Thymus (tissue), 11 donors: Measurements from ENCODE around the gene ZNF76. TPM values are rescaled to one million over a fixed set of nuclear protein-coding genes. Genes with fewer than 3 reads are reported as not detected.
"Not testable (repeated sequence)": the region's sequence is repeated elsewhere in the genome, so short reads cannot be mapped to it uniquely, and the experiment has no call there.

Experiments used
- DNase-seq, 9 donors: peaks; one replicate each; pipeline ENCODE4 v3.0.0-alpha.2; 2013; ENCODE audit warnings: low spot score in 9 of 9, low read depth in 6 of 9, missing footprints in 1 of 9
- H3K27ac ChIP-seq, 2 donors: one replicate each; pipeline ENCODE4 v1.5.1; 2013; ENCODE audit warnings: control low read depth in 1 of 2, low read depth in 1 of 2, low read length in 1 of 2, mild to moderate bottlenecking in 1 of 2, moderate library complexity in 1 of 2
- H3K27me3 ChIP-seq, 2 donors: one replicate each; pipeline ENCODE4 v1.5.1; 2013; ENCODE audit warnings: low read length in 1 of 2; ENCODE audit not compliant: control insufficient read depth in 2 of 2, insufficient read depth in 1 of 2
- H3K36me3 ChIP-seq, 2 donors: one replicate each; pipeline ENCODE4 v1.5.1; 2013; ENCODE audit warnings: low read length in 1 of 2, mild to moderate bottlenecking in 1 of 2, moderate library complexity in 1 of 2; ENCODE audit not compliant: control insufficient read depth in 2 of 2, insufficient read depth in 2 of 2
- H3K4me1 ChIP-seq, 2 donors: one replicate each; pipeline ENCODE4 v1.5.1; 2013; ENCODE audit warnings: low read length in 2 of 2; ENCODE audit not compliant: control insufficient read depth in 2 of 2, insufficient read depth in 2 of 2
- H3K4me3 ChIP-seq, 2 donors: one replicate each; pipeline ENCODE4 v1.5.1; 2013; ENCODE audit warnings: low read length in 2 of 2, control low read depth in 1 of 2, mild to moderate bottlenecking in 1 of 2
- H3K9me3 ChIP-seq, 2 donors: one replicate each; pipeline ENCODE4 v1.5.1; 2013; ENCODE audit warnings: low read length in 1 of 2, mild to moderate bottlenecking in 1 of 2; ENCODE audit not compliant: control insufficient read depth in 2 of 2, insufficient read depth in 1 of 2
- WGBS: extraction: QIAGEN DNeasy Blood & Tissue Kit; methylation state at CpG from one replicate; pipeline ENCODE4 v1.1.7; 2013; 5-methylcytosine and 5-hydroxymethylcytosine counted together
- polyA plus RNA-seq: library from polyadenylated mRNA; stranded (reverse); fragments of 200-250 nt; gene quantifications from one replicate; pipeline ENCODE4 v1.2.3, GENCODE V29; 2013
- total RNA-seq: library from RNA; stranded (reverse); fragments of 120-200 nt; gene quantifications from one replicate; pipeline ENCODE4 v1.2.4, GENCODE V29; 2013
- donor health status: healthy.

Gene ZNF76
- total and polyA plus RNA-seq, 2 donors: 13.9 to 32.0 TPM

DNA sequence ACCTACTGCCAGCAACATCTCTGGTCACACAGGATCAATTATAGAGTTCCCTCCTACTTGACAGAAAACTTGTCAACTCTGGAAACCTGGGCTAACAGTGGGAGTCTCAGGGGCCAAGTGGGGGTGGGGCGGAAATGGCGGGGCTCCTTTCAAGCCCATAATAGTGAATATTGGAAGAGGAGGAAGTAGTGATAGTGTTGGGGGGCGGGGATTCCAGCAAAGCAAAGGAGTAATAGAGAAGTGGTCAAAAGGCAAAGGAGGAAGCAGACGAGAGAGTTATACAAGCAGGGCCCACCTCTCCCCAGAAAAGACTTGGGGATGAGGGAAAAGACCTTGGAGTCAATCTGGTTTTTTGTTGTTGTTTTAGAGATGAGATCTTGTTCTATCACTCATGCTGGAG is 40.1 kb downstream of the ZNF76 start:
- Histone ChIP-seq H3K4me3 (peak overlapping the region; percentile 75 to 97), H3K4me1 (peaks cover 49 to 71% of the 10 kb centered on the region in 2 donors), H3K9me3 (peaks cover 0 to 2% of the 10 kb centered on the region in 2 donors), H3K27ac (peak overlapping the region; percentile 80 to 94), H3K27me3 (no peaks in the 10 kb centered on the region), H3K36me3 (peaks cover 19 to 44% of the 10 kb centered on the region in 2 donors)
- 21% methylated on average over 4 of the region's 4 CpGs for WGBS
- peak in 2 of 9 donors; percentile 30 to 60 for DNase-seq

DNA sequence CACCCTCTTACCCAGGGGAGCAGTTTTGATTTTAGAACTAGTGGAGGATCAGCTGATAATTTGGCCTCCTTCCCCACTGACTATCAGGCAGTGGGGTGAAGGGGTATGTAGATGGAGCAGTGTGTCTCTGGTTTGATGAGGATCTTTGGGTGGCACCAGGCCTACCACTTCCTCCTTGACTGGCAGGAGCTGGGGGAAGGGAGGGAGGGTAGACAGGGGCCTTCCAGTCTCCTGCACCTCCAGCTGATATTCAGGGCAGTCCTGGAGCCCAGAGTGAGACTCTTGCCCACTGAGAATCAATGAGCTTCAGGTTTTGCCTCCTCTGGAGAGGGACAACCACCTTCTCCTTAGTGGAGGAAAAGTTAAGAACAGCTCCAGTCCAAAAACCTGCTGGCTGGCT is 41.3 kb downstream of the ZNF76 start:
- peaks cover 49 to 71% of the 10 kb centered on the region in 2 donors for H3K4me1 ChIP-seq
- peak overlapping the region; percentile 11 to 20 for H3K4me3 ChIP-seq
- H3K27me3 ChIP-seq: no peaks in the 10 kb centered on the region
- peak overlapping the region; percentile 82 to 94 for H3K27ac ChIP-seq
- H3K36me3 ChIP-seq: peaks cover 11 to 40% of the 10 kb centered on the region in 2 donors
- H3K9me3 ChIP-seq: peaks cover 0 to 2% of the 10 kb centered on the region in 2 donors
- DNase-seq: peak in 6 of 9 donors; percentile 32 to 82 (median 54)

DNA sequence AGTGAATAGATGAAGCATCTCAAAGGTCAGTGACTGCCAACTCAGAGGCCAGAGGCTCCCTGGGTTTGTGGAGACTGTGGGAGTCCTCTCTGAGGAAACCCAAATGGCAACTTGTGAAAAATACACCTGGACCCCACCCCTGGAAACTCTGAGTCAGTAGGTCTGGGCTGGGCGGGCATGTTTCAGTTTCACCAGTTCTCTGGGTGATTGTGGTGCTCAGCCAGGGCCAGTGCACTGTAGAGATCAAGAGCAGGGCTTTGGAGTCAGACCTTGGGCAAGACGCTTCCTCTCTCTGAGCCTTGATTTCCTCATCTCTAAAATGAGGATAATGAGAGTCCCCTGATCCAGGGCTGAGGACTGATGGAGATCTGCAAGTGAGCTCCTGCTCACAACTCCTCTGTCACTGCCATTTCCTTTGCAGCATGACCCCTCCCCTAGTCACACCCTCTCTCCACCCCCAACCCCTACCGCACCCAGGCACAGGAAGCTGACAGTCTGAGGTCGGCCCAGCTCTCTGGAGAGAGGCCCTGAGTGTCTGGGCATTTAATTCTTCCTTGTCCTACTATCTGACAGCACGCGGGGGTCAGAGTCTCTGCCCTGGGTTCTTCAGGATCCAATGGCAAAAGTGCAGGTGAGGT is 43.2 kb downstream of the ZNF76 start:
- Histone ChIP-seq H3K4me1 (peaks cover 43 to 61% of the 10 kb centered on the region in 2 donors), H3K27ac (peak overlapping the region; percentile 92 to 95), H3K9me3 (peaks cover 0 to 2% of the 10 kb centered on the region in 2 donors), H3K36me3 (peaks cover 9 to 47% of the 10 kb centered on the region in 2 donors), H3K27me3 (no peaks in the 10 kb centered on the region), H3K4me3 (peak overlapping the region; percentile 35 to 53)
- 16% methylated on average over 6 of the region's 6 CpGs for WGBS
- DNase-seq: peak; percentile 63 to 89 (median 71)

DNA sequence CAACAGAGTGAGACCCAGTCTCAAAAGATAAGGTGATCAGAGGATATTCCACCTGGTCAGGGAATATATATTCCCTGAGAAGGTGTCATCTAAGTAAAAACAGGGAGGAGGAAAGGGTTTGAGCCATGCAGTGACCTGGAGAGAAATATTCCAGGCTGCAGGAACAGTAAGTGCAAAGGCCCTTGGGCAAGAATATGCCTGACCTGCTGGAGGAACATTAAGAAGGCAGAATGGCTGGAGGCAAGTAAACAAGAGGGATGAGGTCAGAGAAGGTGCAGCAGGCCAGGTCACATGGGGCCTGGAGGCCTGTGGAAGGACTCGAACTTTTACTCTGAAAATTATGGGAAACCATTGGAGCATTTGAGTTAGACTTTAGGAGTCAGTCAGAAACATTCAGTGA is 44.8 kb downstream of the ZNF76 start:
- Histone ChIP-seq H3K36me3 (peaks cover 9 to 49% of the 10 kb centered on the region in 2 donors), H3K4me3 (no peak overlapping the region), H3K27me3 (no peaks in the 10 kb centered on the region), H3K27ac (peak overlapping the region in 1 of 2 donors; percentile 64), H3K4me1 (peaks cover 37 to 53% of the 10 kb centered on the region in 2 donors), H3K9me3 (no peaks in the 10 kb centered on the region)
- 96% methylated on average over 1 of the region's 1 CpG for WGBS
- DNase-seq: no peak

DNA sequence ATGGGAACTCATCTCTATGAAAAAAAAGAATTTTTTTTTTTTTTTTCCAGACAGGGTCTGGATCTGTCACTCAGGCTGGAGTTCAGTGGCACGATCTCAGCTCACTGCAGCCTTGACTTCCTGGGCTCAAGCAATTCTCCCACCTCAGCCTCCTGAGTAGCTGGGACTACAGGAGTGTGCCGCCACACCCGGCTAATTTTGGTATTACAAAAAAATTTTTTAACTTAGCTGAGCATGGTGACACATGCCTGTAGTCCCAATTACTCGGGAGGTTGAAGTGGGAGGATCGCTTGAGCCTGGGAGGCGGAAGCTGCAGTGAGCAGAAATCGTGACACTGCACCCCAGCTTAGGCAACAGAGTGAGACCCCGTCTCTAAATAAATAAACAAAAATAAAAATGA is 45.6 kb downstream of the ZNF76 start:
- Histone ChIP-seq H3K27ac (no peak overlapping the region), H3K9me3 (no peaks in the 10 kb centered on the region), H3K36me3 (peaks cover 13 to 54% of the 10 kb centered on the region in 2 donors), H3K27me3 (no peaks in the 10 kb centered on the region), H3K4me1 (peaks cover 34 to 53% of the 10 kb centered on the region in 2 donors), H3K4me3 (no peak overlapping the region)
- WGBS: 95% methylated on average over 8 of the region's 8 CpGs
- no peak for DNase-seq

DNA sequence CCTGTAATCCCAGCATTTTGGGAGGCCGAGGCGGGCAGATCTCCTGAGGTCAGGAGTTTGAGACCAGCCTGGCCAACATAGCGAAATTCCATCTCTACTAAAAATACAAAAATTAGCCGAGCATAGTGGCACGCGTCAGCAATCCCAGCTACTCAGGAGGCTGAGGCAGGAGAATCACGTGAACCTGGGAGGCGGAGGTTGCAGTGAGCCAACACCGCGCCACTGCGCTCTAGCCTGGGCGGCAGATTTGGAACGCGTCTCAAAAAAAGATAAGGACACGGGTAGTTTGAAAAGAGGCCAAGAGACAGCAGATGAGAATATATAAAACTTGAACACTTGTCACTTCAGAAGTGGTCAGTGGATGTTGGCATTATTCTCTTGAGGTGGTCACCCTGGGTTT is 47.6 kb downstream of the ZNF76 start:
- not testable (repeated sequence) for H3K4me3 ChIP-seq, H3K27me3 ChIP-seq, H3K27ac ChIP-seq, DNase-seq, H3K9me3 ChIP-seq
- H3K36me3 ChIP-seq: peaks cover 27 to 65% of the 10 kb centered on the region in 2 donors
- 98% methylated on average over 15 of the region's 15 CpGs for WGBS
- peaks cover 37 to 54% of the 10 kb centered on the region in 2 donors for H3K4me1 ChIP-seq

DNA sequence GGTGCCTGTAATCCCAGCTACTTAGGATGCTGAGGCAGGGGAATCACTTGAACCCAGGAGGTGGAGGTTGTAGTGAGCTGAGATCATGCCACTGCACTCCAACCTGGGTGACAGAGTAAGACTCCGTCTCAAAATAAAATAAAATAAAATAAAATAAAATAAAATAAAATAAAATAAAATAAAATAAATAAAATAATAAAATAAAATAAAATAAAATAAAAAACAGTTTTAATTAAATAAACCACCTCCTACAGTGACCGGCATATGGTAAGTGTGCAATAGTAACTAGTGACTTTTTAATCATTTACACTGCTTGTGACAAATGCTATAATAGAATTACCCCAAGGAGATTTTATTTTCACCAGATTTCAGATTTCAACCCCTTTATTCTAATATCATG is 49.0 kb downstream of the ZNF76 start:
- H3K9me3 ChIP-seq, DNase-seq, H3K4me3 ChIP-seq, H3K27me3 ChIP-seq, H3K27ac ChIP-seq: not testable (repeated sequence)
- 100% methylated on average over 2 of the region's 2 CpGs for WGBS
- peaks cover 26 to 47% of the 10 kb centered on the region in 2 donors for H3K4me1 ChIP-seq
- peaks cover 34 to 70% of the 10 kb centered on the region in 2 donors for H3K36me3 ChIP-seq

DNA sequence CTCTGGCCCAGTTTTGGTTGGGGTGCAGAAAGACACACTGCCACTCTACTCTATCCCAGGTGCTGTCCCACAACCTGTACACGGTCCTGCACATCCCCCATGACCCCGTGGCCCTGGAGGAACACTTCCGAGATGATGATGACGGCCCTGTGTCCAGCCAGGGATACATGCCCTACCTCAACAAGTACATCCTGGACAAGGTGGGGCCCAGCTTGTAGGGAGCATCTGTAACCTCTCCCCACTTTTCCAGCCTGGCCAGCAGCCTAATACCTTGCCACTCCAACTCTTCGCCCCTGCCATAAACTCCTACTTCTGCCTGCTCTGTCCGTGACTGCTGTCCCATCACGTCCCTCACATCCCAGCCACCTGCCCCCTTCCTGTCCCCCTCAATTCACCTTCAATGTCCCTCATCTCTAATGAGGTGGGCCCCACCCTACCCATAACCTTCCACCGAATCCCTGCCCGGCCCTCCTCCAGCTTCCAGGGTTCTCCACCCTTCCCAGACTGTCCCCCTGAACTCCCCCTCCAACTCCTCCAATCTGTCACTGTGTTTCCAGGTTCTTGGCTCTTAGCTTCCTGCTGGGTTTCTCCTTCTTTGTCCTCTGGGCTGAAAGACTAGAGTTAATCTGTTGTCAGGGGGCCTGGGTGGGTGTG is 50.2 kb downstream of the ZNF76 start:
- Histone ChIP-seq H3K4me1 (peaks cover 26 to 40% of the 10 kb centered on the region in 2 donors), H3K36me3 (peaks cover 27 to 61% of the 10 kb centered on the region in 2 donors), H3K9me3 (no peaks in the 10 kb centered on the region), H3K27ac (peak overlapping the region; percentile 83 to 92), H3K4me3 (no peak overlapping the region), H3K27me3 (no peaks in the 10 kb centered on the region)
- WGBS: 96% methylated on average over 9 of the region's 9 CpGs
- no peak for DNase-seq

DNA sequence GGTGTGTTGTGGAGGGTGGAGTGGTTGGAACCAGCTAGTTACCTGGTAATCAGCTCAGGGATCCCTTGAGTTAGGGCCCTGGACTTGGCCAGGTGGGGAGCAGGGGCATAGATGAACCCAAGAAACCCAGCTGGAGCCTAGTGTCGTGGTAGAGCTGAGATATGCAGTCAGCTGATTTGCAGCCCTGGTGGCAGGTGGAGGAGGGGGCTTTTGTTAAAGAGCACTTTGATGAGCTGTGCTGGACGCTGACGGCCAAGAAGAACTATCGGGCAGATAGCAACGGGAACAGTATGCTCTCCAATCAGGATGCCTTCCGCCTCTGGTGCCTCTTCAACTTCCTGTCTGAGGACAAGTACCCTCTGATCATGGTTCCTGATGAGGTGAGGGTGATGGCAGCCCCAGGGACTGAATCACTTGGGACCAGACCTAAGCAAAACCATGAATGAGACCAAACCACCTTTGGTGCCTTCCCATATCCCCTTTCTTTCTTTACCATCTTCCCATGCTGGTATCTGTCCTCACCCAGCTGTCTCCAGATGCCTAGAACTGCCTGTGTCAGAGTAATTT is 50.8 kb downstream of the ZNF76 start:
- no peak overlapping the region for H3K4me3 ChIP-seq
- H3K27me3 ChIP-seq: no peaks in the 10 kb centered on the region
- H3K27ac ChIP-seq: peak overlapping the region; percentile 83 to 92
- H3K9me3 ChIP-seq: no peaks in the 10 kb centered on the region
- peaks cover 31 to 61% of the 10 kb centered on the region in 2 donors for H3K36me3 ChIP-seq
- 78% methylated on average over 6 of the region's 6 CpGs for WGBS
- peak in 2 of 9 donors; percentile 25 to 40 for DNase-seq
- peaks cover 26 to 40% of the 10 kb centered on the region in 2 donors for H3K4me1 ChIP-seq
